ENCODE data around the gene IMPDH1.

The IMPDH1 gene

GRCh38 chr7:128453836-128454804 lies 44.3 kb upstream of the IMPDH1 start:
- H3K36me3 ChIP-seq (ENCODE audit: insufficient read depth, low read length) = peaks cover 10% of the 10 kb centered on the region; the same call in 1 of the 2 replicates
- no peaks in the 10 kb centered on the region for H3K9me2 ChIP-seq (ENCODE audit: low read depth, low read length)
- H3K4me2 ChIP-seq (ENCODE audit: low read length) = no peak overlapping the region
- H3K9me3 ChIP-seq (ENCODE audit: low read length) = no peaks in the 10 kb centered on the region
- no peaks in the 10 kb centered on the region for H4K20me1 ChIP-seq (ENCODE audit: insufficient read depth, low read length)
- H3K9ac ChIP-seq (ENCODE audit: low read length) = no peak overlapping the region
- H2AFZ ChIP-seq (ENCODE audit: low read length) = no peak overlapping the region
- no peak overlapping the region for H3K27ac ChIP-seq (ENCODE audit: low read depth, low read length, poor library complexity, severe bottlenecking)
- H3F3A ChIP-seq (ENCODE audit: insufficient read depth, low read length) = no peaks in the 10 kb centered on the region
- peaks cover 11% of the 10 kb centered on the region for H3K79me2 ChIP-seq (ENCODE audit: insufficient read depth, low read length)
- H3K27me3 ChIP-seq (ENCODE audit: insufficient read depth, low read length) = no peaks in the 10 kb centered on the region; the same call in 1 of the 2 replicates
- TF ChIP-seq, protein P1, sequence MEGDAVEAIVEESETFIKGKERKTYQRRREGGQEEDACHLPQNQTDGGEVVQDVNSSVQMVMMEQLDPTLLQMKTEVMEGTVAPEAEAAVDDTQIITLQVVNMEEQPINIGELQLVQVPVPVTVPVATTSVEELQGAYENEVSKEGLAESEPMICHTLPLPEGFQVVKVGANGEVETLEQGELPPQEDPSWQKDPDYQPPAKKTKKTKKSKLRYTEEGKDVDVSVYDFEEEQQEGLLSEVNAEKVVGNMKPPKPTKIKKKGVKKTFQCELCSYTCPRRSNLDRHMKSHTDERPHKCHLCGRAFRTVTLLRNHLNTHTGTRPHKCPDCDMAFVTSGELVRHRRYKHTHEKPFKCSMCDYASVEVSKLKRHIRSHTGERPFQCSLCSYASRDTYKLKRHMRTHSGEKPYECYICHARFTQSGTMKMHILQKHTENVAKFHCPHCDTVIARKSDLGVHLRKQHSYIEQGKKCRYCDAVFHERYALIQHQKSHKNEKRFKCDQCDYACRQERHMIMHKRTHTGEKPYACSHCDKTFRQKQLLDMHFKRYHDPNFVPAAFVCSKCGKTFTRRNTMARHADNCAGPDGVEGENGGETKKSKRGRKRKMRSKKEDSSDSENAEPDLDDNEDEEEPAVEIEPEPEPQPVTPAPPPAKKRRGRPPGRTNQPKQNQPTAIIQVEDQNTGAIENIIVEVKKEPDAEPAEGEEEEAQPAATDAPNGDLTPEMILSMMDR (IDR thresholded peaks at IDR 0.05; ENCODE audit: low read length) = no peak
- TF ChIP-seq EZH2 (IDR thresholded peaks at IDR 0.05; ENCODE audit: borderline replicate concordance, low read length) = no peak
- H3K4me3 ChIP-seq (ENCODE audit: low read depth, low read length, poor library complexity, severe bottlenecking) = no peak overlapping the region
- H3K4me1 ChIP-seq (ENCODE audit: insufficient read depth, low read length, severe bottlenecking) = peaks cover 35% of the 10 kb centered on the region

DNA sequence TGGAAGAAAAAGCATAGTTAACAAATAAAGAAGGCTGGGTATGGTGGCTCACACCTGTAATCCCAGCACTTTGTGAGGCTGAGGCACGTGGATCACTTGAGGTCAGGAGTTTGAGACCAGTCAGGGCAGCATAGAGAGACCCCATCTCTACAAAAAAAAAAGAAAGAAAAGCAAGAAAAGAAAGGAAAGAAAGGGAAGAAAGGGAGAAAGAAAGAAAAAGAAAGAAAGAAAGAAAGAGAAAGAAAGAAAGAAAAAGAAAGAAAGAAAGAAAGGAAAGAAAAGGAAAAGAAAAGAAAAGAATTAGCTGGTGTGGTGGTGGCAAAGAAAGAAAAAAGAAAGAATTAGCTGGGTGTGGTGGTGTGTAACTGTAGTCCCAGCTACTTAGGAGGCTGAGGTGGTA lies 42.8 kb upstream of the IMPDH1 start:
- no peak overlapping the region for H3K27ac ChIP-seq (ENCODE audit: low read depth, low read length, poor library complexity, severe bottlenecking)
- H3K9me3 ChIP-seq (ENCODE audit: low read length) = no peaks in the 10 kb centered on the region
- peaks cover 5% of the 10 kb centered on the region; the same call in 1 of the 2 replicates for H3K36me3 ChIP-seq (ENCODE audit: insufficient read depth, low read length)
- H3K4me2 ChIP-seq (ENCODE audit: low read length) = no peak overlapping the region
- H3K27me3 ChIP-seq (ENCODE audit: insufficient read depth, low read length) = no peaks in the 10 kb centered on the region; the same call in 1 of the 2 replicates
- H2AFZ ChIP-seq (ENCODE audit: low read length) = no peak overlapping the region
- no peak overlapping the region for H3K4me3 ChIP-seq (ENCODE audit: low read depth, low read length, poor library complexity, severe bottlenecking)
- H3K9ac ChIP-seq (ENCODE audit: low read length) = no peak overlapping the region
- H3K79me2 ChIP-seq (ENCODE audit: insufficient read depth, low read length) = peaks cover 11% of the 10 kb centered on the region
- no peaks in the 10 kb centered on the region for H3F3A ChIP-seq (ENCODE audit: insufficient read depth, low read length)
- TF ChIP-seq EZH2 (IDR thresholded peaks at IDR 0.05; ENCODE audit: borderline replicate concordance, low read length) = no peak
- TF ChIP-seq, protein P1 (IDR thresholded peaks at IDR 0.05; ENCODE audit: low read length) = no peak
- no peaks in the 10 kb centered on the region for H4K20me1 ChIP-seq (ENCODE audit: insufficient read depth, low read length)
- peaks cover 20% of the 10 kb centered on the region for H3K4me1 ChIP-seq (ENCODE audit: insufficient read depth, low read length, severe bottlenecking)
- H3K9me2 ChIP-seq (ENCODE audit: low read depth, low read length) = no peaks in the 10 kb centered on the region

GRCh38 chr7:128450913-128451312 lies 41.1 kb upstream of the IMPDH1 start:
- no peaks in the 10 kb centered on the region for H4K20me1 ChIP-seq (ENCODE audit: insufficient read depth, low read length)
- TF ChIP-seq, protein P1 (IDR thresholded peaks at IDR 0.05; ENCODE audit: low read length) = no peak
- H3K79me2 ChIP-seq (ENCODE audit: insufficient read depth, low read length) = no peaks in the 10 kb centered on the region
- H3K4me3 ChIP-seq (ENCODE audit: low read depth, low read length, poor library complexity, severe bottlenecking) = no peak overlapping the region
- H2AFZ ChIP-seq (ENCODE audit: low read length) = no peak overlapping the region
- H3K4me2 ChIP-seq (ENCODE audit: low read length) = no peak overlapping the region
- H3K9me3 ChIP-seq (ENCODE audit: low read length) = no peaks in the 10 kb centered on the region
- no peaks in the 10 kb centered on the region for H3K36me3 ChIP-seq (ENCODE audit: insufficient read depth, low read length)
- H3K9me2 ChIP-seq (ENCODE audit: low read depth, low read length) = no peaks in the 10 kb centered on the region
- H3F3A ChIP-seq (ENCODE audit: insufficient read depth, low read length) = no peaks in the 10 kb centered on the region
- peaks cover 6% of the 10 kb centered on the region for H3K4me1 ChIP-seq (ENCODE audit: insufficient read depth, low read length, severe bottlenecking)
- no peak overlapping the region for H3K9ac ChIP-seq (ENCODE audit: low read length)
- H3K27me3 ChIP-seq (ENCODE audit: insufficient read depth, low read length) = no peaks in the 10 kb centered on the region; the same call in 1 of the 2 replicates
- H3K27ac ChIP-seq (ENCODE audit: low read depth, low read length, poor library complexity, severe bottlenecking) = no peak overlapping the region

All from OCI-LY1 (cell line).